ENCODE data around the gene AUTS2.

- no peak for TF ChIP-seq CTCF (IDR thresholded peaks at IDR 0.05)
- TF ChIP-seq POLR2A (IDR thresholded peaks at IDR 0.05): no peak
Observed at GRCh38 chr7:69816501-69816900, 218.2 kb downstream of the AUTS2 start.

Measured in thyroid gland (tissue), 4 donors.